IPS-11a (cell line): ENCODE measurements around the gene ERFL.
"Not testable (repeated sequence)": the region's sequence is repeated elsewhere in the genome, so short reads cannot be mapped to it uniquely, and the experiment has no call there.

Experiments used
- H3K4me3 ChIP-seq: one replicate; pipeline ENCODE4 v1.5.1; 2013; ENCODE audit warnings: low read depth, low read length, control low read depth

The ERFL gene

GRCh38 chr19:41914424-41914834 lies 13.8 kb downstream of the ERFL start:
- not testable (repeated sequence) for H3K4me3 ChIP-seq

GRCh38 chr19:41913538-41914423 lies 14.5 kb downstream of the ERFL start:
- no peak overlapping the region for H3K4me3 ChIP-seq

GRCh38 chr19:41912899-41913537 lies 15.2 kb downstream of the ERFL start:
- H3K4me3 ChIP-seq = no peak overlapping the region

GRCh38 chr19:41911889-41912731 lies 16.1 kb downstream of the ERFL start:
- peak overlapping the region; percentile 13 for H3K4me3 ChIP-seq

GRCh38 chr19:41910992-41911888 lies 17.0 kb downstream of the ERFL start:
- H3K4me3 ChIP-seq = no peak overlapping the region

- H3K4me3 ChIP-seq = no peak overlapping the region
Observed at GRCh38 chr19:41910240-41910991, 17.8 kb downstream of the ERFL start.

GRCh38 chr19:41909706-41910105 lies 18.5 kb downstream of the ERFL start:
- H3K4me3 ChIP-seq = no peak overlapping the region

- H3K4me3 ChIP-seq = no peak overlapping the region
Observed at GRCh38 chr19:41908724-41909464, 19.4 kb downstream of the ERFL start.

- no peak overlapping the region for H3K4me3 ChIP-seq
Observed at GRCh38 chr19:41907994-41908615, 20.1 kb downstream of the ERFL start.

GRCh38 chr19:41906916-41907680 lies 21.2 kb downstream of the ERFL start:
- no peak overlapping the region for H3K4me3 ChIP-seq

- no peak overlapping the region for H3K4me3 ChIP-seq
Observed at GRCh38 chr19:41906271-41906670, 22.0 kb downstream of the ERFL start.

GRCh38 chr19:41905273-41906002 lies 22.8 kb downstream of the ERFL start:
- H3K4me3 ChIP-seq = no peak overlapping the region

- H3K4me3 ChIP-seq = no peak overlapping the region
Observed at GRCh38 chr19:41904118-41904870, 24.0 kb downstream of the ERFL start.

GRCh38 chr19:41903193-41903953 lies 24.9 kb downstream of the ERFL start:
- H3K4me3 ChIP-seq = no peak overlapping the region

GRCh38 chr19:41902594-41902993 lies 25.7 kb downstream of the ERFL start:
- H3K4me3 ChIP-seq = no peak overlapping the region
